Measurements from ENCODE around the gene TENT4B. TPM values are rescaled to one million over a fixed set of nuclear protein-coding genes. Genes with fewer than 3 reads are reported as not detected.

The TENT4B gene
- total and polyA plus RNA-seq, 2 experiments from 2014 or later, result 7.7 to 14.8 TPM

GRCh38 chr16:50144211-50144610 is 8.9 kb upstream of the TENT4B start:
- H3K36me3 ChIP-seq (replicated peaks; ENCODE audit: insufficient read depth, low read depth), result no peaks in the 10 kb centered on the region
- no peaks in the 10 kb centered on the region for H3K9me2 ChIP-seq (replicated peaks; ENCODE audit: insufficient read depth)
- no peaks in the 10 kb centered on the region for H3K9me3 ChIP-seq (ENCODE audit: low read depth)
- WGBS (ENCODE audit: low lambda C conversion rate, missing lambda C conversion rate), result 72% methylated on average over 2 of the region's 2 CpGs
- no peaks in the 10 kb centered on the region for H4K20me1 ChIP-seq (ENCODE audit: insufficient read depth, poor library complexity, severe bottlenecking)
- H3K4me3 ChIP-seq, result no peak overlapping the region
- no peak overlapping the region for H3K27ac ChIP-seq
- no peaks in the 10 kb centered on the region for H3K4me1 ChIP-seq (ENCODE audit: insufficient read depth)
- no peaks in the 10 kb centered on the region for H3K27me3 ChIP-seq
- TF ChIP-seq EZH2 (IDR thresholded peaks at IDR 0.05; ENCODE audit: borderline replicate concordance) (no peak), EZH2phosphoT487 (IDR thresholded peaks at IDR 0.05; ENCODE audit: low read depth, severe bottlenecking, unreplicated experiment) (no peak), CTCF (IDR thresholded peaks at IDR 0.05; ENCODE audit: poor library complexity) (no peak)
- H2AFZ ChIP-seq, result no peak overlapping the region
- DNase-seq (ENCODE audit: low spot score), result no peak
- no peaks in the 10 kb centered on the region for H3K79me2 ChIP-seq
- H3K4me2 ChIP-seq, result no peak overlapping the region

GRCh38 chr16:50146479-50147435 is 6.3 kb upstream of the TENT4B start:
- no peak for DNase-seq (ENCODE audit: low spot score)
- H3K4me2 ChIP-seq, result no peak overlapping the region

GRCh38 chr16:50151322-50151721 is 1.8 kb upstream of the TENT4B start:
- Histone ChIP-seq H3K36me3 (replicated peaks; ENCODE audit: insufficient read depth, low read depth) (no peaks in the 10 kb centered on the region), H3K4me2 (no peak overlapping the region), H3K9me2 (replicated peaks; ENCODE audit: insufficient read depth) (no peaks in the 10 kb centered on the region), H3K27me3 (no peaks in the 10 kb centered on the region), H3K79me2 (peaks cover 22% of the 10 kb centered on the region), H3K4me3 (no peak overlapping the region), H3K4me1 (ENCODE audit: insufficient read depth) (no peaks in the 10 kb centered on the region), H3K27ac (no peak overlapping the region), H4K20me1 (ENCODE audit: insufficient read depth, poor library complexity, severe bottlenecking) (peaks cover 25% of the 10 kb centered on the region), H2AFZ (no peak overlapping the region), H3K9me3 (ENCODE audit: low read depth) (no peaks in the 10 kb centered on the region)
- TF ChIP-seq CTCF (IDR thresholded peaks at IDR 0.05; ENCODE audit: poor library complexity) (no peak), EZH2phosphoT487 (IDR thresholded peaks at IDR 0.05; ENCODE audit: low read depth, severe bottlenecking, unreplicated experiment) (no peak), EZH2 (IDR thresholded peaks at IDR 0.05; ENCODE audit: borderline replicate concordance) (no peak)
- DNase-seq (ENCODE audit: low spot score), result no peak
- 96% methylated on average over 5 of the region's 5 CpGs for WGBS (ENCODE audit: low lambda C conversion rate, missing lambda C conversion rate)

More at GRCh38 chr16:50146479-50147435, 6.3 kb upstream of the TENT4B start:
- Histone ChIP-seq H4K20me1 (ENCODE audit: insufficient read depth, poor library complexity, severe bottlenecking) (no peaks in the 10 kb centered on the region), H3K4me1 (ENCODE audit: insufficient read depth) (no peaks in the 10 kb centered on the region), H3K27me3 (no peaks in the 10 kb centered on the region), H3K79me2 (no peaks in the 10 kb centered on the region), H2AFZ (no peak overlapping the region), H3K9me2 (replicated peaks; ENCODE audit: insufficient read depth) (no peaks in the 10 kb centered on the region), H3K4me3 (no peak overlapping the region), H3K27ac (no peak overlapping the region), H3K36me3 (replicated peaks; ENCODE audit: insufficient read depth, low read depth) (no peaks in the 10 kb centered on the region), H3K9me3 (ENCODE audit: low read depth) (no peaks in the 10 kb centered on the region)
- WGBS (ENCODE audit: low lambda C conversion rate, missing lambda C conversion rate), result 84% methylated on average over 9 of the region's 9 CpGs
- TF ChIP-seq EZH2phosphoT487 (IDR thresholded peaks at IDR 0.05; ENCODE audit: low read depth, severe bottlenecking, unreplicated experiment) (no peak), EZH2 (IDR thresholded peaks at IDR 0.05; ENCODE audit: borderline replicate concordance) (no peak), CTCF (IDR thresholded peaks at IDR 0.05; ENCODE audit: poor library complexity) (no peak)

Data from hepatocyte (in vitro differentiated cells).